ENCODE results near the gene RBP3. TPM values are rescaled to one million over a fixed set of nuclear protein-coding genes. Genes with fewer than 3 reads are reported as not detected.

RBP3 gene
- total RNA-seq, 1 experiment from 2014 or later = not detected

DNA sequence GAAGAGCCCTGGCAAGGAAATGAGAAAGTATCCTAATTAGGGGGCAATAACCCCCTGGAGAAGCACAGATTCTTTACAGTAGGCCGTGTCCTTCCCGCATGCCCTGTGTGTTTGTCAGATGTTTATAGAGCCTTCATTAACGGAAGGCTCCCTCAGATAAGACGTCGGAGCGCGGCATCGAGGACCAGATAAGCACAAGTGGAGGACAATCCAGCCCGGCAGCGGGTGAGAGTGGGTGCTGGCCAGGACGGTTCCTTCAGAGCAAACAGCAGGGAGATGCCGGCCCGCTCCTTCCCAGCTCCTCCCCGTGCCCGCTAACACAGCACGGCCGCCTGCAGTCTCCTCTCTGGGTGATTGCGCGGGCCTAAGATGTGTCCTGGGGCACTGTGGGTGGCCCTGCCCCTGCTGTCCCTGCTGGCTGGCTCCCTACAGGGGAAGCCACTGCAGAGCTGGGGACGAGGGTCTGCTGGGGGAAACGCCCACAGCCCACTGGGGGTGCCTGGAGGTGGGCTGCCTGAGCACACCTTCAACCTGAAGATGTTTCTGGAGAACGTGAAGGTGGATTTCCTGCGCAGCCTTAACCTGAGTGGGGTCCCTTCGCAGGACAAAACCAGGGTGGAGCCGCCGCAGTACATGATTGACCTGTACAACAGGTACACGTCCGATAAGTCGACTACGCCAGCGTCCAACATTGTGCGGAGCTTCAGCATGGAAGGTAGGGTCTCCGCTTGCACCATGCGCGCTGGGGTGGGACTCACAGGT lies 25.7 kb upstream of the RBP3 start, which contains the start of gene GDF2:
GDF2 (plus strand) TSS at position 155 of the 762 bp plus-strand sequence; CDS start at position 370, 215 bp downstream.
- Histone ChIP-seq H2AFZ (ENCODE audit: low read length) (no peak within 1 kb of the TSS), H4K20me1 (ENCODE audit: insufficient read depth, low read depth, low read length) (no peaks in the 10 kb centered on the region), H3K9me3 (ENCODE audit: low read length) (no peaks in the 10 kb centered on the region), H3K4me2 (ENCODE audit: low read depth, low read length, poor library complexity, severe bottlenecking) (no peak within 1 kb of the TSS), H3K9ac (ENCODE audit: low read length) (no peak within 1 kb of the TSS), H3K4me1 (ENCODE audit: low read length) (no peaks in the 10 kb centered on the region), H3K4me3 (ENCODE audit: low read length) (no peak within 1 kb of the TSS), H3K27me3 (ENCODE audit: low read length) (no peaks in the 10 kb centered on the region), H3K9me2 (replicated peaks; ENCODE audit: insufficient read depth, low read length) (no peaks in the 10 kb centered on the region), H3K27ac (ENCODE audit: low read length) (no peak within 1 kb of the TSS), H3K36me3 (ENCODE audit: insufficient read depth, low read length) (no peaks in the 10 kb centered on the region), H3K79me2 (ENCODE audit: low read length) (no peaks in the 10 kb centered on the region)
- DNase-seq = no peak

DNA sequence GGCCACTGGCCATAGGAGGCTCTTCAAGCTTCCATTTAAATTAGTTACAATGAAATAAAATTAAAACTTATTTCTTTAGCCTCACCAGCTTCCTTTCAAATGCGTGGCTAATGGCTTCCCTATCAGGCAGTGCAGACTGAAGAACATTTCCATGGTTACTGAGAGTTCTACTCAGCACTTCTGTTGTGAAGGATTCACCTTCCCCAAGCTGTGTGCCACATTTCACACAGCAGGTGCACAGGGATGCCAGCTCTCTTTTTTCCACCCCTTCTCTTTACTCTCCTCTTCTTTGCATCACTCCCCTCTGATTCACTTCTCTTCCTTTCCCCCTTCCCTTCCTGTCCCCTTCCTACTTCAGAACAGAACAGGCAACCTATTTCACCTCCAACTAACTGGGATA lies 25.1 kb upstream of the RBP3 start:
- Histone ChIP-seq H3K27ac (ENCODE audit: low read length) (no peak overlapping the region), H3K4me3 (ENCODE audit: low read length) (no peak overlapping the region), H2AFZ (ENCODE audit: low read length) (no peak overlapping the region), H3K79me2 (ENCODE audit: low read length) (no peaks in the 10 kb centered on the region), H3K9me2 (replicated peaks; ENCODE audit: insufficient read depth, low read length) (no peaks in the 10 kb centered on the region), H3K9ac (ENCODE audit: low read length) (no peak overlapping the region), H4K20me1 (ENCODE audit: insufficient read depth, low read depth, low read length) (no peaks in the 10 kb centered on the region), H3K36me3 (ENCODE audit: insufficient read depth, low read length) (no peaks in the 10 kb centered on the region), H3K9me3 (ENCODE audit: low read length) (no peaks in the 10 kb centered on the region), H3K27me3 (ENCODE audit: low read length) (no peaks in the 10 kb centered on the region), H3K4me1 (ENCODE audit: low read length) (no peaks in the 10 kb centered on the region), H3K4me2 (ENCODE audit: low read depth, low read length, poor library complexity, severe bottlenecking) (no peak overlapping the region)
- DNase-seq = no peak

DNA sequence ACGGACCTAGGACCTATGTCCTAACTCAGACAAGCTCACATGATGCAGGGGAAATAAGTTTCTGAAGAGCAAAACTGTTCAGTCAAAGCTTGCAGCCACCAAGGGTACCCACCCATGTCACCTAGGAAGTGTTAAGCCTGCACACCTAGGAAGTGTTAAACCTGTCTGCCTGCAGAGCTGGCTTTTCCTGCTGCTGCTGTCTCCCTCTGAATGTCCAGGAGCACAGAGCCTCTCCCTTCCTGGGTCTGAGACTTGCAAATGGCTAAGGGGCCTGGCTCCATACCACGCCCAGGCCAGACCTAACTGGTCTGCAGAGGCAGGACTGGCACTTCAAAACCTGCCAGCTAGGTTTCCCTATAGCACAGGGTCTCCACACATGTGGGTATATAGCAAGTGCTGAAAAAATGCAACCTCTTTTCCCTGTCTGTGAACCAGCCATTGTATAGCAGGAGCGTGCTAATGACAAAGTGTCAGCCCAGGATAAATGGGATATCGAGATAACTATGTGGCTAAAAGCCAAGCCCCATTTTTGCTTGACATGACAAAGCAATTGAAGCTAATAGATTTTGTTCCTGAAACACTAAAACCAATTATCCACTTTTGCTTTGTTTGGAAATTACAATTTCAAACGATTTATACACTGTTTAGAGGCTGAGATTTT lies 24.4 kb upstream of the RBP3 start:
- H3K79me2 ChIP-seq (ENCODE audit: low read length) = no peaks in the 10 kb centered on the region
- H3K9me3 ChIP-seq (ENCODE audit: low read length) = no peaks in the 10 kb centered on the region
- no peak overlapping the region for H3K9ac ChIP-seq (ENCODE audit: low read length)
- no peaks in the 10 kb centered on the region for H3K36me3 ChIP-seq (ENCODE audit: insufficient read depth, low read length)
- H4K20me1 ChIP-seq (ENCODE audit: insufficient read depth, low read depth, low read length) = no peaks in the 10 kb centered on the region
- no peaks in the 10 kb centered on the region for H3K9me2 ChIP-seq (replicated peaks; ENCODE audit: insufficient read depth, low read length)
- H3K4me3 ChIP-seq (ENCODE audit: low read length) = no peak overlapping the region
- no peak for DNase-seq
- no peak overlapping the region for H3K27ac ChIP-seq (ENCODE audit: low read length)
- no peaks in the 10 kb centered on the region for H3K4me1 ChIP-seq (ENCODE audit: low read length)
- no peak overlapping the region for H3K4me2 ChIP-seq (ENCODE audit: low read depth, low read length, poor library complexity, severe bottlenecking)
- H3K27me3 ChIP-seq (ENCODE audit: low read length) = no peaks in the 10 kb centered on the region
- H2AFZ ChIP-seq (ENCODE audit: low read length) = no peak overlapping the region

DNA sequence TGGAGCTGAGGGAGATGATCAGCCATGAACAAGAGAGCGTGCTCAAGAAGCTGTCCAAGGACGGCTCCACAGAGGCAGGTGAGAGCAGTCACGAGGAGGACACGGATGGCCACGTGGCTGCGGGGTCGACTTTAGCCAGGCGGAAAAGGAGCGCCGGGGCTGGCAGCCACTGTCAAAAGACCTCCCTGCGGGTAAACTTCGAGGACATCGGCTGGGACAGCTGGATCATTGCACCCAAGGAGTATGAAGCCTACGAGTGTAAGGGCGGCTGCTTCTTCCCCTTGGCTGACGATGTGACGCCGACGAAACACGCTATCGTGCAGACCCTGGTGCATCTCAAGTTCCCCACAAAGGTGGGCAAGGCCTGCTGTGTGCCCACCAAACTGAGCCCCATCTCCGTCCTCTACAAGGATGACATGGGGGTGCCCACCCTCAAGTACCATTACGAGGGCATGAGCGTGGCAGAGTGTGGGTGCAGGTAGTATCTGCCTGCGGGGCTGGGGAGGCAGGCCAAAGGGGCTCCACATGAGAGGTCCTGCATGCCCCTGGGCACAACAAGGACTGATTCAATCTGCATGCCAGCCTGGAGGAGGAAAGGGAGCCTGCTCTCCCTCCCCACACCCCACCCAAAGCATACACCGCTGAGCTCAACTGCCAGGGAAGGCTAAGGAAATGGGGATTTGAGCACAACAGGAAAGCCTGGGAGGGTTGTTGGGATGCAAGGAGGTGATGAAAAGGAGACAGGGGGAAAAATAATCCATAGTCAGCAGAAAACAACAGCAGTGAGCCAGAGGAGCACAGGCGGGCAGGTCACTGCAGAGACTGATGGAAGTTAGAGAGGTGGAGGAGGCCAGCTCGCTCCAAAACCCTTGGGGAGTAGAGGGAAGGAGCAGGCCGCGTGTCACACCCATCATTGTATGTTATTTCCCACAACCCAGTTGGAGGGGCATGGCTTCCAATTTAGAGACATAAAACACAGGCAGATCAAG lies 22.6 kb upstream of the RBP3 start:
- Histone ChIP-seq H3K36me3 (ENCODE audit: insufficient read depth, low read length) (no peaks in the 10 kb centered on the region), H4K20me1 (ENCODE audit: insufficient read depth, low read depth, low read length) (no peaks in the 10 kb centered on the region)

DNA sequence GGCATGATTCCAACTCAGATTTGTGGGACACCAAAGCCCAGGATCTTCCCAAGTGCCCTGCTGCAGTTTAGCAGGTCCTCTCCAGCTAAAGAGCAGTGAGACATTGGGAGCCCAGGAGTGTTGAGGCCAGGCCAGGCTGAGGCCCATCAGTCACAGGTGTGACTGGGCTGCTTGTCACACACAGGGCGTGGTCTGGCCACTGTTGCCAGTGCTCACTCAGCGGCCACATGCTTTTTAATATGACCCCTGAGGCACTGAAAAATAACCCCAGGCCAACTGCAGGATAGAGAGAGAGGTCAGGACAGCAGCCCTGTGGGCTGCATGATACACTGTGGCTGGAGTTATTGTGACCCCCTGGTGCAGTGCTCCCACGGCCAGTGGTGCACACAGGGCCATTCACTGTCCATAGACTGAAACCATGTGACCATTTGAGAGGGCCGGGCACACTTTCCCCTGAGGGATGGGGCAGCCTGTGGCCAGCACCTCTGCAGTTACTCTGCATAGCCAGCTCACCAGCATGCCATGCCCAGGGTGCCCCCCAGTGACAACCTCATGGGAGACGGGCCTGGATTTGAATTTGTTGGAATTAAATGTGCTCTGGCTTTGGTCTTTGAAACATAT lies 21.7 kb upstream of the RBP3 start:
- no peaks in the 10 kb centered on the region for H3K27me3 ChIP-seq (ENCODE audit: low read length)
- no peaks in the 10 kb centered on the region for H3K9me2 ChIP-seq (replicated peaks; ENCODE audit: insufficient read depth, low read length)
- no peaks in the 10 kb centered on the region for H4K20me1 ChIP-seq (ENCODE audit: insufficient read depth, low read depth, low read length)
- H3K9me3 ChIP-seq (ENCODE audit: low read length) = no peaks in the 10 kb centered on the region
- no peaks in the 10 kb centered on the region for H3K4me1 ChIP-seq (ENCODE audit: low read length)
- no peaks in the 10 kb centered on the region for H3K79me2 ChIP-seq (ENCODE audit: low read length)
- DNase-seq = no peak
- no peaks in the 10 kb centered on the region for H3K36me3 ChIP-seq (ENCODE audit: insufficient read depth, low read length)
- H3K27ac ChIP-seq (ENCODE audit: low read length) = no peak overlapping the region
- H3K9ac ChIP-seq (ENCODE audit: low read length) = no peak overlapping the region
- H3K4me3 ChIP-seq (ENCODE audit: low read length) = no peak overlapping the region
- H3K4me2 ChIP-seq (ENCODE audit: low read depth, low read length, poor library complexity, severe bottlenecking) = no peak overlapping the region
- H2AFZ ChIP-seq (ENCODE audit: low read length) = no peak overlapping the region

More for the DNA sequence above, 22.6 kb upstream of the RBP3 start:
- Histone ChIP-seq H3K27me3 (ENCODE audit: low read length) (no peaks in the 10 kb centered on the region), H3K27ac (ENCODE audit: low read length) (no peak overlapping the region), H3K9me3 (ENCODE audit: low read length) (no peaks in the 10 kb centered on the region), H3K9ac (ENCODE audit: low read length) (no peak overlapping the region), H2AFZ (ENCODE audit: low read length) (no peak overlapping the region), H3K4me2 (ENCODE audit: low read depth, low read length, poor library complexity, severe bottlenecking) (no peak overlapping the region), H3K4me3 (ENCODE audit: low read length) (no peak overlapping the region), H3K9me2 (replicated peaks; ENCODE audit: insufficient read depth, low read length) (no peaks in the 10 kb centered on the region), H3K4me1 (ENCODE audit: low read length) (no peaks in the 10 kb centered on the region), H3K79me2 (ENCODE audit: low read length) (no peaks in the 10 kb centered on the region)
- no peak for DNase-seq

DNA sequence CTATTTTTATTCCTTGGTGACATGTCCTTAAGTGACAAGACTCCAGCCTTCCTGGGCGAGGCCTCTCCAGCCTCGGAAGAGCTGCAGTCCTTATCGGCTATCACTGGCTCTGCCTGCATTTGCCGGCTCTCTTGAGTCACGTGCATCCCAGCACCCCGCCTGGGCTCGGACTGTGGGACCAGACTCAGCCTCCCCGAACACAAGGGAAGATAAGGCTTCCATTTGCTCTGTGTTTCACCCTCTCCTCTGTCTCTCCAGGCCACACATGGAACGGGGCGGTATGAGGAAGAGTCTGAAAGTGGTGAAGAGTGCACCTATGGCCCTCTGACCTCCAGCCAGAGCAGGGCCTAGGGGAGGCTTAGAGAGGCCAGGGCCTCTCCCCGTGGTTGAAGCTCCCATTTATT lies 21.2 kb upstream of the RBP3 start:
- Histone ChIP-seq H3K4me1 (ENCODE audit: low read length) (no peaks in the 10 kb centered on the region), H3K9me3 (ENCODE audit: low read length) (no peaks in the 10 kb centered on the region), H3K36me3 (ENCODE audit: insufficient read depth, low read length) (no peaks in the 10 kb centered on the region), H3K4me2 (ENCODE audit: low read depth, low read length, poor library complexity, severe bottlenecking) (no peak overlapping the region), H3K79me2 (ENCODE audit: low read length) (no peaks in the 10 kb centered on the region), H3K9me2 (replicated peaks; ENCODE audit: insufficient read depth, low read length) (no peaks in the 10 kb centered on the region), H3K4me3 (ENCODE audit: low read length) (no peak overlapping the region), H3K9ac (ENCODE audit: low read length) (no peak overlapping the region), H3K27me3 (ENCODE audit: low read length) (no peaks in the 10 kb centered on the region), H3K27ac (ENCODE audit: low read length) (no peak overlapping the region), H4K20me1 (ENCODE audit: insufficient read depth, low read depth, low read length) (no peaks in the 10 kb centered on the region), H2AFZ (ENCODE audit: low read length) (no peak overlapping the region)
- no peak for DNase-seq

DNA sequence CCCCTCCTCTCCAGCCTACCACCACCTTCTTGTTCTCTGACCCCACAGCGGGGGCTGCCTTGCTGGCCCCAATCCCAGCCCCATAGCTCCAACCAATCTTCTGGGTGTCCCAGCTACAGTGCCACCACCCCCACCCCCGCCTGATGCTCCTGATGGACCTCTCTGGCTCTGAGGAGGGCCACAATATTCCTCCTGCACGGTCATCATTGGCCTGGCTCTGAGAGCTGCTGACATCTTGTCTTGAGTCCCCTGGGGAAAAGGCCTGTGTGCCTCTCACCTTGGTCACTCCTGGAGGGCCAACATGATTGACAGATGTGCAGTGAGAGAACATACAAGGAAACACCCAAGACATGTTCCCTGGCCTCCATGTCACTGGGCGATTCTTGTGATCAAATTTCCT lies 18.3 kb upstream of the RBP3 start:
- no peak overlapping the region for H3K4me3 ChIP-seq (ENCODE audit: low read length)
- H3K4me2 ChIP-seq (ENCODE audit: low read depth, low read length, poor library complexity, severe bottlenecking) = no peak overlapping the region
- H3K27me3 ChIP-seq (ENCODE audit: low read length) = no peaks in the 10 kb centered on the region

More for the DNA sequence above, 18.3 kb upstream of the RBP3 start:
- Histone ChIP-seq H3K9me3 (ENCODE audit: low read length) (no peaks in the 10 kb centered on the region), H3K27ac (ENCODE audit: low read length) (no peak overlapping the region), H3K9ac (ENCODE audit: low read length) (no peak overlapping the region), H3K9me2 (replicated peaks; ENCODE audit: insufficient read depth, low read length) (no peaks in the 10 kb centered on the region), H2AFZ (ENCODE audit: low read length) (no peak overlapping the region), H3K79me2 (ENCODE audit: low read length) (no peaks in the 10 kb centered on the region), H4K20me1 (ENCODE audit: insufficient read depth, low read depth, low read length) (no peaks in the 10 kb centered on the region), H3K36me3 (ENCODE audit: insufficient read depth, low read length) (no peaks in the 10 kb centered on the region), H3K4me1 (ENCODE audit: low read length) (no peaks in the 10 kb centered on the region)
- no peak for DNase-seq

All from Karpas-422 (cell line).